ENCODE results near the gene ANO7.

GRCh38 chr2:241213567-241213966 lies 25.1 kb downstream of the ANO7 start:
- no peak for TF ChIP-seq CTCF (IDR thresholded peaks at IDR 0.05 in 2 of 3, conservative IDR thresholded peaks at IDR 0.05 in 1 of 3; ENCODE audit: borderline replicate concordance in 1 of 3, insufficient read depth in 1 of 3, low read depth in 2 of 3, low read length in 2 of 3)
- no peak for TF ChIP-seq CEBPB (IDR thresholded peaks at IDR 0.05; ENCODE audit: low read depth)
- no peak for TF ChIP-seq EZH2phosphoT487 (IDR thresholded peaks at IDR 0.05; ENCODE audit: borderline replicate concordance)
- TF ChIP-seq SIN3A (IDR thresholded peaks at IDR 0.05; ENCODE audit: low read depth) = no peak
- no peak for TF ChIP-seq POLR2A (IDR thresholded peaks at IDR 0.05; ENCODE audit: borderline replicate concordance, extremely low read depth, insufficient read depth, insufficient read length)
- TF ChIP-seq TCF7L2 (IDR thresholded peaks at IDR 0.05; ENCODE audit: borderline replicate concordance, extremely low read depth, insufficient read depth, insufficient read length) = no peak
